Measurements from ENCODE around the gene TTLL5.

The TTLL5 gene

GRCh38 chr14:75875958-75876357 lies 214.9 kb downstream of the TTLL5 start:
- peak; percentile 3 for DNase-seq

DNA sequence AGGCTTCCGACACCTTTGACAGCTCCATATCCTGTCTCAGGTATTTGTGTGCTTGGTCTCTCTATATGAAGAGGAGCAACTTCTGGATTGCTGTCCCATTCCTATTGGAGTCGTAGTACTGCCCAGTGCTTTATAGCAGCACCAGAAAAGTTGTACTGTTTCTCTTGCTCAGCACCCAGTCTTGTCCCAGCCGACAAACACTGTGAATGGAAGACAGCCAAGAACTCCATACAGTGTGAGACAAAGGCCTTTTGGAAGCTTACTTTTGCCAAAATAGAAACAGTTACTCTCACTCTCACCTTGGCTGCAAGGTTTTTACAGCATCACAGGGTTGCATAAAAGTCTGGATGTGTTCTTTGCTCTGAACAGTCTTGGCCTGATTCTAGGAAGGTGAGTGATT lies 215.5 kb downstream of the TTLL5 start:
- DNase-seq: no peak

- no peak for DNase-seq
Measured at GRCh38 chr14:75877292-75877691, 216.2 kb downstream of the TTLL5 start.

DNA sequence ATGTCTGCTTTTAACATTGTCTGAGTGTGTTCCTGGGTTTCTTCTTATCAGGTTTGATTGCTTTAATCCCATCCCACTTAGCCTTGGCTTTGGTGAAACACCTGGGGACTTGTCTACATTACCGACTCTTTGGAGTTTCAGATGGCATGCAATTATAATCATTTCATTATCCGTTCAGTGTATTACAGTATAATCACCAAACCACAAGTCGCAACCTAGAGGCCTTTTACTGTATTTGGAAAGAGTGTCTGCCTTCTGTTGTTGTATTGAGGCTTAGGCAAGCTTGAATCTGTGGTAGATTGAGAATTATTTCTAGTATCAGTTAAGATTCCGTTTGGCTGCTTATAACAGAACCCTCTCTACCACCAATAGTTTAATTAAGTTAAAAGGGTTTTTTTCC lies 216.8 kb downstream of the TTLL5 start:
- DNase-seq: no peak

- DNase-seq: peak; percentile 57
Measured at GRCh38 chr14:75879031-75879430, 218.0 kb downstream of the TTLL5 start.

DNA sequence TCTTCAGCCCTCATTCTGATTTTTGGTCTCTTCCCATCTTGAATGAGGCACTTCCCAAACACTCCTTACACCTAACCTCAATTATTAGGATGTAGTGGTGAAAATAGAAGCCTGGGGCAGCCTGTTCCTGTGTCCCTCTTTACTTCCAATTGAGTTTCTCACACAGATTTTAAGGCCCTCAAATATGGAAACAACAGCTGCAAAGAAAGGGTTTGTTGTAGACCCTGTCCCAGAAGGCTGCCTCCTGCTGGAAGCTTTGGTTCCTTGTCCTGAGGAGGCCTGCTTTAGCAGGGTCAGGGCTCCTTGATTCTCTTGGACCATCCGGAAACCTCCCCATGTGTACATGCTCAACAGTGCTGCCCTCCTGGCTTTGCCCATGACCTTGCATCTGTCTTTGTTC lies 219.5 kb downstream of the TTLL5 start:
- no peak for DNase-seq

DNA sequence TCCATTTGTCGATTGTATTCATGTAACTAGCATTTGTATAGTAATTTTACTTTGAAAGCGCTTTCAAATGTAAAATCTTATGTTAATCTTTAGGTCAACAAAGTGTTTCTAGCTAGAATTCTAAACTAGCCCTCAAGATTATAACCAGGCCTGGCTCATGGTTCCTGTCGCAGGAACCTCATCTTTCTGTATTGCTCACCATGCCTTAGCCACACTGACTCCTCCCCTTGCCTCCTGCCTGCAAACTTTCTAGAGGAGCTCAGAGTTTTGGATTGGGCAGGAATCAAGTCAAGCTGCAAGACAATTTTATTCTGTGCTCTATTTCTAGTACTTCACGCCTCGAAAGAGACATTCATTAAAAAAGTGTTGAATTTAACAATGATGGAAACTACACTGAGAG lies 220.9 kb downstream of the TTLL5 start:
- no peak for DNase-seq

DNA sequence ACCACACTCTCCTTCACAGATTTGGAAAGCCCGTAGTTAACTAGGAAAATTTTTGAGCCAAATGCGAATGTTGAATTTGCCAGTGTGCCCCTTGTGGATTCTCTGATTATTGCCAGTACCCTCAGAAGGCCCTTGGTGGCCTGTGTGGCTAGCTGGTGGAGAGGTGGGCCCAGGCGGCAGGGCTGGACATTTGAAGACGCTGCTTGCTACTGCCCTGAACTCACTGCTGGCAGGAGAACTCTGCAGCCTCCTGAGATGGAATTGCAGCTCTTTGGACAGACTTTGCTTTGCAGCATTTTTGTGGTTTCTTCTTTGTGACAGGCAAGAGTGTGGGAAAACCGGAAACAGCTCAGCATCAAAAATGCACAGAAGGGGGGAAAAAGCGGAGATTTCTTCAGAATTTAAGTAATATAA lies 223.2 kb downstream of the TTLL5 start:
- DNase-seq: no peak

DNA sequence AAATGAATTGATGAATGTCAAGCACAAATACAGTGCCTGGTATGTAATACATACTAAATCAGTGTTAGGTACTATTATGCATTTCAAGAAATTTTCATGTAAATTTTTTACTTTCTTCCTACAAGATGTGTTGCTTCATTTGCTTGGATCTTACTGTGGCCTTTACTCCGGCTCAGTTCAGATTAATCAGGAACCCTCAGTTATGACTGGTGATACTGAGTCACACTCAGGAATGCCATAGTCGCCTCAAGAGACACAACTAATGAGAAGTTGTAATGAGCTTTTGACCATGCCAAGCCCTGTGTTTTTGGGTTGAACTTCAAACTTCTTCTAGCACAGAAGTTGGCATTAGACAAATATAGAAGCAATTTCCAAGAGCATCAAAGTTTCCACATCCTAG lies 224.8 kb downstream of the TTLL5 start:
- no peak for DNase-seq

- DNase-seq: no peak
Measured at GRCh38 chr14:75886636-75887348, 225.7 kb downstream of the TTLL5 start.

DNA sequence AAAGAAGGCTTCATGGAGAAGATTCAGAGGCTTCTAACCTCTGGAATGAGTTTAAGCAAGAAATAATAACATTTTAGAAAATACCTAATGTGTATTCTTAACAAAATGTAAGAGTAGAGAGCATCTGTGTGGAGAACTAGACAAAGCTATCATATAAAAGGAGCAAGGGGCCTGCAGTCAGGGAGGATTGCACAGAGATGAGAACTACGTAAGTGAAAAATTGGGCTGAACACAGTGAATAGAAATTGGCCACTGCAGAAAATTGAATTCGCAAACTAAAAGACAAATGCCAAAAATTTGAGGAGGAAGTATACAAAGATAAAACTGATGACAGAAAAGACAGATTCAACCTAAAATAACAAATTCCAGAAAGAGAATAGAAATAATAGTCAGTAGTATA lies 227.9 kb downstream of the TTLL5 start:
- DNase-seq: no peak

DNA sequence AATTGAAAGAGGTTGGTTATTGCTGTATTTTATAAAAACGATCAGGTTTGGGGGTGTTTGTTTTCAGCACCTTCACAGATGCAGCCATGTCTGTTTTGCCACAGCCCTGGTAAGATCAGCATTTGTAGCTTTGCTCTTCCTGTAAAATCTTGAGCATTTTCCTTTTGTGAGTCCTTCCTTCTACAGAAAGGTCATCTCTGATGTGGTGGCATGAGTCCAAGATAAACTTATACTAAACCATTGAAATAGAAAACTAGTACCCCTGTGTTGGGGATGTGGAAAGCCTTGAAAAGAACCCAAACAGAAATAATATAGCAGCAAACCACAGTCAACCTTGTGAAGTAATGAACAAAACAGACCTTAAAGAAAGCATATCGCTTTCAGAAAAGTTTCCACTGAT lies 235.3 kb downstream of the TTLL5 start:
- no peak for DNase-seq

- peak; percentile 18 for DNase-seq
Measured at GRCh38 chr14:75904311-75904710, 243.3 kb downstream of the TTLL5 start.

DNA sequence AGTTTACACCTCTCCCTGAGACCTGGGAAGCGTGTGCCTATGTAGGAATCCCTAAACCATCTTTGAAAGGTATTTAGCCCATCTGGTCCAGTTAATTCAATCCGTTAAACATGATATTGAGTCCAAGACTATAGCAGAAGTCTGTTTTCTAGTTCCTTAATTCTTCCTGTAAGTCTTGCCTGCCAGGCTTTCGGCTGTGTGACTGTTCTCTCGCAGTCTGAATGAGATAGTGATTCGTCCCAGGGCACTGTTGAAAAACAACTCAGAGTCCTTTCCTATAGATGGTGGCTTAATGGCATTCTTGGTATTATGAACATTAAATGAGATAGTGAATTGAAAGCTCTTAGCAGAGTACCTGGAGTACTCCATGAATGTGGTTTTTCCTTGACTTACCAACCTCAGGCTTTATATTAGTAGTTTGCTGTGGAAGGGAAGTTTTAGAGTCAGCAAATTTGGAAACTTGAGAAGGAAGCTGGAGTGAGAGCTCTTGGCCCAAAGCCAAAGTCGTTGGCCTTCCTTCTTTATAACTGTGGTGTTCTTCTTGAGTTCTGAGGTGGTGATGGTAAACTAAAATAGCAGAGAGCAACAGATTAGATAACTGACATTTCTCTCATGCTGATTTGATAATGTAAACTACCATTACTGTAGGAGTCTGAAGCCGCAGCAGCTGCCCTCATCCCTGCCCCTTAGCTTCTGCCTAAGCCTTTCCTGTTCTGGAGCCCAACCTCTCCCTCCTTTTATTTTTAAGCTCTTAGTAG lies 244.3 kb downstream of the TTLL5 start:
- DNase-seq: peak; percentile 63

- DNase-seq: no peak
Measured at GRCh38 chr14:75906228-75906627, 245.2 kb downstream of the TTLL5 start.

- DNase-seq: peak; percentile 81
Measured at GRCh38 chr14:75906680-75907280, 245.7 kb downstream of the TTLL5 start.

DNA sequence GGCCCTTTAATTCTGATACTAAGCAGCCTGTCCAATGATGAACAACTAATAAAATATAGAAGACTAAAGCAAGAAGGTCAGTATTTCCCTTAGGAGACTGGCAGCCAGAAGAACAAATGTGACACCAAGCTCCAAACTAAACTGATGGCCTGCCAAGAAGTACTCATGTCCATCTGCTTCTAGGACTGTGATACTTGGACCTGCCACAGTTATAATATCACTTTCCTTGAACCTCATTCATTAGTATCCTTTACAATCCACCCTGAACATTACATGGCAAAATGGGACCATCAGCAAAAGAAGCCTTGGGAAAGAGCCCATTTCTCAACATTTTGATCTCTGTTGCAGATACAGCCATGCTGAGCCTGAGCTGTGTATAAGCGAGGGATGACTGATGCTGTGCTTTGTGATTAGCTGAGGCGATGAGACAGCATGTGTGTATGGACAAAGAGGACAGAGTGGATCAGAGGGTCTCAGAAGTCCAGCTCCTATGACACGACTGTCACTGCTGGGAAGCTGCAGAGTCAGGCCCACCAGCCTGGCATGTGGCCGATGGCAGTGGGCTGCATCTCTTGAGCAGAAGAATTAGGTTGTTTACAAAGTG lies 246.8 kb downstream of the TTLL5 start:
- no peak for DNase-seq

- no peak for DNase-seq
Measured at GRCh38 chr14:75909630-75910029, 248.6 kb downstream of the TTLL5 start.

DNA sequence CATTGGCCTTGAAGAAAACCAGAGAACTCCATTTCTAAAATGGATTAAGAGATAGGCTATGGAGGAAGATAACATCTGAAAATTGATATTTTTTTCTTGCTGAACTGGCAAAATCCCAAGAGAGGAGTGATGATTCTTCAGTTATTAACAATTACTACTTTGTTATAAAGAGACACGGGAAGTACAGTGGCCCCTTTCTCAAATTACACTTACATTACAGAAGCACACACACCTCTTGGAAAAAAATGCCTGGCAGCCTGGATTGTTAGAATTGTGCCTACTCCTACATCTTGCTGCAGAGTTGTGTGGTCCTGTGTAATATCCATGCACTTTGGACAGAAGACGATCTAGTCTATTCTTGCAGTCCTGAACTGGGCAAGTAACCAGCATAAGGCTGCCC lies 249.0 kb downstream of the TTLL5 start:
- no peak for DNase-seq

GRCh38 chr14:75911883-75912282 lies 250.8 kb downstream of the TTLL5 start:
- DNase-seq: no peak

DNA sequence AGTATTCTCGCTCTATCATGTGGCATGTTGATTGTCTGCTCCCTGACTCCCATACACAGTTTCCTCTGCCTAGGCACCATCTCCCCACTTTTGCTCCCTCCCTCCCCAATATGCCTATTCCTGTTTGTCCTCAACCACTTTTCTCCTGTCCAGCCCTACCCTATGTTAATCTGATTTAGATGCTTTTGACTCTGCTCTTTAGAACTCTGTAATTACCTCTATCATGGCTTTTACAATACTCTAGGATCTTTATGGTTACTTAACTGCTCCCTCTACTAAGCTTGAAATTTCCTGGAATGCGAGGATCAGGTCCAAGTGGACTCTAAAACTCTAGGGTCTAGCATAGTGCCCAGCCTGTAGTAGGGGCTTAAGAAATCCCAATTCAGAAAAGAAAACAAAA lies 252.1 kb downstream of the TTLL5 start:
- DNase-seq: no peak

DNA sequence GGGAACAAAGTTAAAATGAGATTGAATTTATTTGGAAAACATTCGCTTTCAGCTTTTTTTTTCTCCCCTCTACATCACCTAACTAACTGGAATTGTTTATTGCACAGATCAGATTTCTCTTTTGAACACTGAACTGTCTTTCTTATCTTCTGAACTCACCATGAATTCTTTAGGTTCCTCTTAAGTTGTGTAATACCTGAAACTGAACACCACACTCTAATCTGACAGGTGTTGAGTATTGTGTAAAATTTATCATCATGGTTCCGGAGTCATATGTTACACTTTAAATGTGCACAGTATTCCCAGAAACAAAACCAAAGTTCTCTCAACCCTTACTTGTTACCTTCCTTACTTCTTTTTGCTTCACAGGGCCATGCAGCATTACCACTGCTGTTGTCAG lies 254.0 kb downstream of the TTLL5 start:
- DNase-seq: no peak

GRCh38 chr14:75917322-75917945 lies 256.4 kb downstream of the TTLL5 start:
- no peak for DNase-seq
